DOHH2 (cell line): ENCODE measurements around the gene CCDC122.

ENCODE experiments used
- H3F3A ChIP-seq: fragments of 200-600 bp; sonication (generic), shearing (Covaris generic); 2 replicates; pipeline ENCODE4 v1.6.0; 2016; ENCODE audit warnings: antibody characterized with exemption, mild to moderate bottlenecking; ENCODE audit not compliant: control insufficient read depth, insufficient read depth
- H3K27ac ChIP-seq: fragments of 200-600 bp; sonication (generic); 2 replicates; pipeline ENCODE4 v1.5.1; 2014; ENCODE audit warnings: low read depth, mild to moderate bottlenecking, low read length, moderate library complexity
- H3K27me3 ChIP-seq: fragments of 200-600 bp; sonication (generic); 2 replicates; pipeline ENCODE4 v1.6.1; 2014; ENCODE audit warnings: mild to moderate bottlenecking, low read length, mixed read lengths; ENCODE audit not compliant: control insufficient read depth
- H3K36me3 ChIP-seq: fragments of 200-600 bp; sonication (generic); 2 replicates; pipeline ENCODE4 v1.6.1; 2014; ENCODE audit warnings: mild to moderate bottlenecking, low read length, moderate library complexity, mixed read lengths; ENCODE audit not compliant: control insufficient read depth
- H3K4me1 ChIP-seq: fragments of 200-600 bp; sonication (generic); 2 replicates; pipeline ENCODE4 v1.6.1; 2014; ENCODE audit warnings: mild to moderate bottlenecking, low read length, mixed read lengths; ENCODE audit not compliant: control insufficient read depth
- H3K4me2 ChIP-seq: fragments of 200-600 bp; sonication (generic); 2 replicates; pipeline ENCODE4 v1.6.0; 2014; ENCODE audit warnings: mild to moderate bottlenecking, low read length, moderate library complexity
- H3K4me3 ChIP-seq: fragments of 200-600 bp; sonication (generic); 2 replicates; pipeline ENCODE4 v1.5.1; 2014; ENCODE audit warnings: mild to moderate bottlenecking, low read length, mixed read lengths
- H3K79me2 ChIP-seq: fragments of 200-600 bp; sonication (generic); 2 replicates; pipeline ENCODE4 v1.6.1; 2014; ENCODE audit warnings: mild to moderate bottlenecking, low read length, mixed read lengths; ENCODE audit not compliant: control insufficient read depth
- H3K9me2 ChIP-seq: fragments of 200-600 bp; sonication (generic); replicated peaks from 2 replicates; pipeline ENCODE4 v1.6.1; 2014; ENCODE audit warnings: mild to moderate bottlenecking, low read length, mixed read lengths; ENCODE audit not compliant: control insufficient read depth
- H3K9me3 ChIP-seq: fragments of 200-600 bp; sonication (generic); 2 replicates; pipeline ENCODE4 v1.6.1; 2014; ENCODE audit warnings: antibody characterized with exemption, low read length, mixed read lengths; ENCODE audit not compliant: control insufficient read depth, insufficient read depth
- H4K20me1 ChIP-seq: fragments of 200-600 bp; sonication (generic); 2 replicates; pipeline ENCODE4 v1.6.0; 2014; ENCODE audit warnings: low read depth, mild to moderate bottlenecking, antibody characterized with exemption, low read length, moderate library complexity; ENCODE audit not compliant: control insufficient read depth, insufficient read depth
- EZH2phosphoT487 ChIP-seq: fragments of 200-600 bp; sonication (generic); IDR thresholded peaks from 2 replicates; pipeline ENCODE4 v1.6.1; 2017; ENCODE audit warnings: borderline replicate concordance, mild to moderate bottlenecking, antibody characterized with exemption, low read length, moderate library complexity, mixed read lengths
- TF ChIP-seq, protein P1 (sequence below): fragments of 200-600 bp; sonication (generic); IDR thresholded peaks from one replicate; pipeline ENCODE4 v1.5.1; 2014; ENCODE audit warnings: antibody characterized with exemption, mild to moderate bottlenecking, low read depth, low read length; ENCODE audit not compliant: poor library complexity, severe bottlenecking

Gene CCDC122

DNA sequence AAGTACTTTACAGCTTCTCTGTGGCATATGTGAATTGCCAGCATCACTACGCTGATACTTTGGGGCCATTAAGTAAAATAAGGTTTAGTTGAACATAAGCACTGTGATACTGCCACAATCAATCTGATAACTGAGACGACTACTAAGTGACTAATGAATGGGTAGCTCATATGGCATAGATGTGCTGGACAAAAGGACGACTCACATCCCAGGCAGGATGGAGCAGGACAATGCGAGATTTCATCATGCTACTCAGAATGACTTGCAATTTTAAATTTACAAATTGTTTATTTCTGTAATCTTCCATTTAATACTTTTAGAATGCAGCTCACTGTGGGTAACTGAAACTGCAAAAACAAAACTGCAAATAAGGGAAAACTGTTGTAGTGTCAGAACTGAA, 13.6 kb downstream of the CCDC122 start:
- no peaks in the 10 kb centered on the region for H3K9me3 ChIP-seq
- H3K27me3 ChIP-seq, result no peaks in the 10 kb centered on the region
- no peaks in the 10 kb centered on the region for H3K9me2 ChIP-seq
- H3F3A ChIP-seq, result no peaks in the 10 kb centered on the region
- H3K4me2 ChIP-seq, result no peak overlapping the region
- H3K4me1 ChIP-seq, result no peaks in the 10 kb centered on the region
- H3K79me2 ChIP-seq, result no peaks in the 10 kb centered on the region
- TF ChIP-seq, protein P1, sequence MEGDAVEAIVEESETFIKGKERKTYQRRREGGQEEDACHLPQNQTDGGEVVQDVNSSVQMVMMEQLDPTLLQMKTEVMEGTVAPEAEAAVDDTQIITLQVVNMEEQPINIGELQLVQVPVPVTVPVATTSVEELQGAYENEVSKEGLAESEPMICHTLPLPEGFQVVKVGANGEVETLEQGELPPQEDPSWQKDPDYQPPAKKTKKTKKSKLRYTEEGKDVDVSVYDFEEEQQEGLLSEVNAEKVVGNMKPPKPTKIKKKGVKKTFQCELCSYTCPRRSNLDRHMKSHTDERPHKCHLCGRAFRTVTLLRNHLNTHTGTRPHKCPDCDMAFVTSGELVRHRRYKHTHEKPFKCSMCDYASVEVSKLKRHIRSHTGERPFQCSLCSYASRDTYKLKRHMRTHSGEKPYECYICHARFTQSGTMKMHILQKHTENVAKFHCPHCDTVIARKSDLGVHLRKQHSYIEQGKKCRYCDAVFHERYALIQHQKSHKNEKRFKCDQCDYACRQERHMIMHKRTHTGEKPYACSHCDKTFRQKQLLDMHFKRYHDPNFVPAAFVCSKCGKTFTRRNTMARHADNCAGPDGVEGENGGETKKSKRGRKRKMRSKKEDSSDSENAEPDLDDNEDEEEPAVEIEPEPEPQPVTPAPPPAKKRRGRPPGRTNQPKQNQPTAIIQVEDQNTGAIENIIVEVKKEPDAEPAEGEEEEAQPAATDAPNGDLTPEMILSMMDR, result no peak
- no peak for TF ChIP-seq EZH2phosphoT487
- H3K4me3 ChIP-seq, result no peak overlapping the region
- H4K20me1 ChIP-seq, result no peaks in the 10 kb centered on the region
- H3K36me3 ChIP-seq, result peaks cover 65% of the 10 kb centered on the region
- no peak overlapping the region for H3K27ac ChIP-seq

DNA sequence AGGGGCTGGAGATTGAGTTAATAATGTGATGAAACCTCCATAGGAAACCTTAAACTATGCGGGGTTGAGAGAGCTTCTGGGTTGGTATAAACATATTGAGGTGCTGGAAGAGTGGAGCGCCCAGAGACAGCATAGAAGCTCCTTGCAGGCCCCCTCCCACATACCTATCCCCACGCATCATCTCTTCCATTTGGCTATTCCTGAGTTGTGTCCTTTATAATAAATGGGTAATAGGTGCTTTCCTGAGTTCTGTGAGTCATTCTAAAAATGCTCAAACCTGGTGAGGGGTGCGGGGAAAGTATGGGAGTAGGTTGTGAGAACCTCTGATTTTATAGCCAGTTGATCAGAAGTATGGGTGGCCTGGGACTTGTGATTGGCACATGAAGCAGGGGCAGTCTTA, 14.6 kb downstream of the CCDC122 start:
- Histone ChIP-seq H4K20me1 (no peaks in the 10 kb centered on the region), H3F3A (no peaks in the 10 kb centered on the region), H3K27ac (no peak overlapping the region), H3K4me1 (no peaks in the 10 kb centered on the region), H3K9me3 (no peaks in the 10 kb centered on the region), H3K4me2 (no peak overlapping the region), H3K9me2 (no peaks in the 10 kb centered on the region), H3K79me2 (no peaks in the 10 kb centered on the region), H3K27me3 (no peaks in the 10 kb centered on the region), H3K4me3 (no peak overlapping the region), H3K36me3 (peaks cover 55% of the 10 kb centered on the region)
- TF ChIP-seq EZH2phosphoT487, result no peak
- TF ChIP-seq, protein P1, result no peak

DNA sequence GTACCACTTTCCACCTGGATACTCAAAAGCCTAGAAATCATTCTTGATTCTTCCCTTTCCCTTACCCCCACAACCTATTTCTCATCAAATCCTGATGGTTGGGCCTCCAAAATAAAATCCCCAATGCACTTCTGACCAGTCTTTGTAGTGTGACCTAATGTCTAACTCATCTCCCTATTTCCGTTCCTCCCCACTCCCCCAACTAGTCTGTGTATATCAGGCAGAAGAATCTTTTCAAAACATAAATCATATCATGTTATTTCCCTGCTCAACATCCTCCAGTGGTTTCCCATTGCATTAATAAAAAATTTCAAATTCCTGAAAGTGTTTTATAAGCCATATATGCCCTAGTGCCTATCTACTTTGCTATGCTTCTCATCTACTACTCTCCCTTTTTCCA, 17.7 kb downstream of the CCDC122 start:
- H3K27ac ChIP-seq, result no peak overlapping the region
- H3K27me3 ChIP-seq, result no peaks in the 10 kb centered on the region
- no peak overlapping the region for H3K4me2 ChIP-seq
- no peaks in the 10 kb centered on the region for H3K9me3 ChIP-seq
- H3K4me3 ChIP-seq, result no peak overlapping the region
- no peaks in the 10 kb centered on the region for H4K20me1 ChIP-seq
- no peaks in the 10 kb centered on the region for H3K9me2 ChIP-seq
- H3F3A ChIP-seq, result no peaks in the 10 kb centered on the region
- H3K79me2 ChIP-seq, result no peaks in the 10 kb centered on the region
- TF ChIP-seq EZH2phosphoT487, result no peak
- TF ChIP-seq, protein P1, result no peak
- no peaks in the 10 kb centered on the region for H3K4me1 ChIP-seq
- peaks cover 48% of the 10 kb centered on the region for H3K36me3 ChIP-seq
